K562 (cell line): ENCODE data around the gene TGM3.

Source experiments
- OTX1 ChIP-seq: fragments of 450-650 bp; formaldehyde crosslinking; IDR thresholded peaks from 2 replicates; pipeline ENCODE4 v1.4.0; 2022; ENCODE audit warnings: mild to moderate bottlenecking
- ZFX ChIP-seq: sonication (generic); formaldehyde crosslinking; IDR thresholded peaks from 2 replicates; pipeline ENCODE4 v1.8.0; 2022; ENCODE audit warnings: mild to moderate bottlenecking, missing genetic modification reagents, moderate library complexity

DNA sequence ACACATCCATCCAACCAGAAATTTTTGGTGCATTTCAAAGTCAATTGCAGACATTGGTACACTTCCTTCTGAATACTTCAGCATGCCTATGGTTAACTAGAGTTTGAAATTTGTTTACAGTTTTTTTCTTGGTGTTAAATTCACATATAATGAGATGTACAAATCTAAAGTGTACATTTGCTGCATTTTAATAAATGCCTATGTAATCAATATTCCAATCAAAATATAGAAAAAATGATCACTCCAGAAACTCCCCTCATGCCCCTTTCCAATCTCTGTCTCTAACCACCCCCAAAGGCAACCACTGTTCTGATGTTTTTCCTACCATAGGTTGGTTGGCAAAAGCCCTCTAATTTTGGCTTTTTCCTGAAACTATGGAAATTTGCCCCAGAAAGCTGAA is 77.3 kb downstream of the TGM3 start:
- TF ChIP-seq ZFX (CRISPR knock-in tag): no peak
- TF ChIP-seq OTX1 (CRISPR knock-in tag): no peak
